Measurements from ENCODE around the gene CHRNB1.

- TF ChIP-seq POLR2AphosphoS5 (IDR thresholded peaks at IDR 0.05) (no peak), CTCF (IDR thresholded peaks at IDR 0.05 in 8 of 11, conservative IDR thresholded peaks at IDR 0.05 in 3 of 11) (no peak), POLR2A (IDR thresholded peaks at IDR 0.05) (no peak)
Observed at GRCh38 chr17:7476951-7477350, 32.1 kb downstream of the CHRNB1 start.

Measured in spleen (tissue), 7 donors.